HCT116 (cell line): ENCODE data around the gene RASSF3. TPM values are rescaled to one million over a fixed set of nuclear protein-coding genes. Genes with fewer than 3 reads are reported as not detected.

Source experiments
- ATAC-seq: fragments of 200-7000 bp; cut with Tn5 transposase; 2 replicates; pipeline ENCODE4 v1.9.1; 2020; ENCODE audit warnings: mild to moderate bottlenecking, moderate library complexity
- BruUV-seq: library from RNA; stranded (reverse); fragments of 400-500 nt; replicated peaks from 2 replicates; lab custom pipeline; 2021; lab: Mats Ljungman, UMichigan
- CTCF ChIA-PET: fragments of 300-600 bp; sonication (Branson Sonifier 250); formaldehyde crosslinking; loops from one replicate; lab custom pipeline; 2021; ENCODE audit warnings: antibody characterized with exemption; lab: Charles Lee
- POLR2A ChIA-PET: fragments of 300-600, 350-600 bp; sonication (Branson Sonifier 250); formaldehyde crosslinking; loops from one replicate; lab custom pipeline; 2021; ENCODE audit warnings: antibody characterized with exemption; lab: Charles Lee
- RAD21 ChIA-PET, 2 experiments: fragments of 300-600 bp; sonication (Branson Sonifier 250); formaldehyde crosslinking; loops; one replicate each; lab custom pipeline; 2023; ENCODE audit warnings: low total read pairs in 2 of 2; ENCODE audit not compliant: uncharacterized antibody in 2 of 2, unreplicated experiment in 2 of 2, low non-redundant PET in 1 of 2; lab: Charles Lee
- DNase-seq: peaks from one replicate; pipeline ENCODE4 v3.0.0-alpha.2; 2010; ENCODE audit warnings: low read depth, low spot score
- H2AFZ ChIP-seq: fragments of 200-600 bp; shearing (Covaris generic), sonication (generic); 2 replicates; pipeline ENCODE4 v1.6.1; 2017; ENCODE audit warnings: low read depth, mixed run types, mixed read lengths, antibody characterized with exemption, low read length; ENCODE audit not compliant: poor library complexity, severe bottlenecking
- H3K27ac ChIP-seq: 2 replicates; pipeline ENCODE4 v1.5.1; 2012; ENCODE audit warnings: low read depth, low read length
- H3K27me3 ChIP-seq: fragments of 200-600 bp; sonication (generic); 2 replicates; pipeline ENCODE4 v1.6.1; 2016; ENCODE audit warnings: mixed run types, low read length, mixed read lengths; ENCODE audit not compliant: insufficient read depth
- H3K36me3 ChIP-seq, 2 experiments: fragments of 200-500 bp in 1 of 2; fragments of 200-600 bp in 1 of 2; sonication (Bioruptor generic) in 1 of 2; sonication (generic) in 1 of 2; 2 replicates each; pipeline versions ENCODE4 v1.5.1 to v1.6.1; 2014 to 2016; ENCODE audit warnings: low read length in 2 of 2, inconsistent platforms in 1 of 2, mixed read lengths in 1 of 2, mixed run types in 1 of 2; ENCODE audit not compliant: insufficient read depth in 2 of 2, control insufficient read depth in 1 of 2
- H3K4me1 ChIP-seq, 2 experiments: fragments of 200-600 bp in 1 of 2; sonication (generic) in 1 of 2; 2 replicates each; pipeline versions ENCODE4 v1.5.1 to v1.6.1; 2012 to 2017; ENCODE audit warnings: low read length in 2 of 2, inconsistent platforms in 1 of 2, mild to moderate bottlenecking in 1 of 2, mixed read lengths in 1 of 2, mixed run types in 1 of 2, moderate library complexity in 1 of 2; ENCODE audit not compliant: insufficient read depth in 2 of 2, control insufficient read depth in 1 of 2
- H3K4me2 ChIP-seq: fragments of 200-600 bp; sonication (generic); 2 replicates; pipeline ENCODE4 v1.6.1; 2017; ENCODE audit warnings: mixed run types, low read length, mixed read lengths
- H3K4me3 ChIP-seq, 2 experiments: fragments of 200-600 bp in 1 of 2; sonication (generic) in 1 of 2; replicated peaks in 1 of 2; 2 replicates each; pipeline ENCODE4 v1.5.1; 2011 to 2016; ENCODE audit warnings: low read length in 2 of 2, control low read depth in 1 of 2, low read depth in 1 of 2, mild to moderate bottlenecking in 1 of 2, mixed read lengths in 1 of 2, mixed run types in 1 of 2
- H3K79me2 ChIP-seq: fragments of 200-600 bp; sonication (generic); 2 replicates; pipeline ENCODE4 v1.6.1; 2017; ENCODE audit warnings: mild to moderate bottlenecking, mixed run types, low read length, moderate library complexity, mixed read lengths; ENCODE audit not compliant: insufficient read depth
- H3K9ac ChIP-seq: fragments of 200-600 bp; sonication (generic); 2 replicates; pipeline ENCODE4 v1.6.1; 2016; ENCODE audit warnings: low read length, mixed read lengths
- H3K9me2 ChIP-seq: fragments of 200-600 bp; sonication (generic), shearing (Covaris generic); 2 replicates; pipeline ENCODE4 v1.6.1; 2017; ENCODE audit warnings: mixed run types, mild to moderate bottlenecking, moderate library complexity; ENCODE audit not compliant: insufficient read depth
- H3K9me3 ChIP-seq, 2 experiments: fragments of 200-500 bp in 1 of 2; fragments of 200-600 bp in 1 of 2; sonication (Bioruptor generic) in 1 of 2; sonication (generic) in 1 of 2; 2 replicates each; pipeline ENCODE4 v1.6.1; 2014 to 2017; ENCODE audit warnings: low read length in 2 of 2, mixed read lengths in 2 of 2, inconsistent platforms in 1 of 2, low read depth in 1 of 2, mild to moderate bottlenecking in 1 of 2, mixed run types in 1 of 2, moderate library complexity in 1 of 2; ENCODE audit not compliant: control insufficient read depth in 1 of 2, insufficient read depth in 1 of 2
- H4K20me1 ChIP-seq: fragments of 200-600 bp; sonication (generic), shearing (Covaris generic); 2 replicates; pipeline ENCODE4 v1.6.1; 2017; ENCODE audit warnings: mixed run types, mild to moderate bottlenecking, moderate library complexity; ENCODE audit not compliant: insufficient read depth
- EGR1 ChIP-seq: IDR thresholded peaks from 2 replicates; pipeline ENCODE4 v1.6.1; 2012; ENCODE audit warnings: low read depth
- EZH2phosphoT487 ChIP-seq: fragments of 200-600 bp; IDR thresholded peaks from 2 replicates; pipeline ENCODE4 v1.6.1; 2018; ENCODE audit warnings: antibody characterized with exemption, borderline replicate concordance
- RAD21 ChIP-seq: IDR thresholded peaks from 2 replicates; pipeline ENCODE4 v1.6.1; 2012; ENCODE audit warnings: low read depth, mild to moderate bottlenecking
- SP1 ChIP-seq: IDR thresholded peaks from 2 replicates; pipeline ENCODE4 v1.6.1; 2012; ENCODE audit warnings: low read depth
- YY1 ChIP-seq: IDR thresholded peaks from 2 replicates; pipeline ENCODE4 v1.6.1; 2011; ENCODE audit warnings: low read length, low read depth, moderate library complexity, mild to moderate bottlenecking; ENCODE audit not compliant: insufficient replicate concordance; ENCODE audit errors: extremely low read depth
- intact Hi-C: fragments of 100-400 bp; cut with micrococcal nuclease; formaldehyde crosslinking; loops from 2 replicates; pipeline ENCODE4 v1.10.0; 2022
- total RNA-seq: library from RNA; stranded (reverse); gene quantifications from one replicate; pipeline ENCODE4 v1.2.1, GENCODE V29; 2021; ENCODE audit not compliant: unreplicated experiment
- TF ChIP-seq, protein P1 (sequence below), 3 experiments: fragments of 200-600 bp in 1 of 3; sonication (generic) in 1 of 3; IDR thresholded peaks in 2 of 3; conservative IDR thresholded peaks in 1 of 3; 2 replicates each; pipeline ENCODE4 v1.5.1; 2012 to 2017; ENCODE audit warnings: low read depth in 2 of 3, low read length in 2 of 3, antibody characterized with exemption in 1 of 3, borderline replicate concordance in 1 of 3, control low read depth in 1 of 3, mild to moderate bottlenecking in 1 of 3, mixed read lengths in 1 of 3, mixed run types in 1 of 3, moderate library complexity in 1 of 3; ENCODE audit not compliant: insufficient read depth in 1 of 3
- TF ChIP-seq, protein P2 (sequence below): IDR thresholded peaks from 2 replicates; pipeline ENCODE4 v1.6.1; 2012

The RASSF3 gene
- total RNA-seq, 1 experiment from 2014 or later, result 67.1 TPM

DNA sequence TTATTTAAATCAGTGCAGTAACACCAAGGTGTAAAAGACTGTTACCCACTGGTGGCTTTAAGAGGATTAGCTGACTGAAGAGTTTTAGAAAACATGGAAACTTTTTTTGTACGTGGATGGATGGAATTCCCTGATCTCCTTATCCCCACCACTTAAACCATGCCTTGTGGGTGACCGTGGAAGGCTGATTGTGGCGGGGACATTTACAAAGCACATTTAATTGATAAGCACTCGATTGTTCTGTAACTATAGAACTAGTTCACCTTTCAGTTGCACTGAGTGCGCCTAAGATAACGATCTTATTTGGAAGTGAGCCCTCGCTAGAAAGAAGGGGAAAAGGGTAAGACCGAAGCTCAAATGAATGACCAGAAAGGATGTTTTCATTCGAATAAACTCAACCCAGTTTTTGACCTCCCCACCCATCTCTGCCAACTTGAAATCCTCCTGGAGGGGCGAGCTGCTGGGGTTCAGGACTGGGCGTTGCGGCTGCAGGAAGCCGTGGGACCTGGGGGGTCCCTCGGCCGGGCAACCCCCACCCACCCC lies 688 bp upstream of the RASSF3 start:
- H2AFZ ChIP-seq, result peak overlapping the region; percentile 89
- intact Hi-C loops, result loop anchor here (2.0 to 10.0 kb wide), 3 partner anchors 69 to 155 kb away; partner anchors contain the start of gene TBK1
- TF ChIP-seq YY1 (no peak), SP1 (0 out of 2 replicates have a peak, but pooled peaks have one; percentile 8), EZH2phosphoT487 (no peak), EGR1 (0 out of 2 replicates have a peak, but pooled peaks have one; percentile 88), RAD21 (no peak)
- TF ChIP-seq, protein P1, sequence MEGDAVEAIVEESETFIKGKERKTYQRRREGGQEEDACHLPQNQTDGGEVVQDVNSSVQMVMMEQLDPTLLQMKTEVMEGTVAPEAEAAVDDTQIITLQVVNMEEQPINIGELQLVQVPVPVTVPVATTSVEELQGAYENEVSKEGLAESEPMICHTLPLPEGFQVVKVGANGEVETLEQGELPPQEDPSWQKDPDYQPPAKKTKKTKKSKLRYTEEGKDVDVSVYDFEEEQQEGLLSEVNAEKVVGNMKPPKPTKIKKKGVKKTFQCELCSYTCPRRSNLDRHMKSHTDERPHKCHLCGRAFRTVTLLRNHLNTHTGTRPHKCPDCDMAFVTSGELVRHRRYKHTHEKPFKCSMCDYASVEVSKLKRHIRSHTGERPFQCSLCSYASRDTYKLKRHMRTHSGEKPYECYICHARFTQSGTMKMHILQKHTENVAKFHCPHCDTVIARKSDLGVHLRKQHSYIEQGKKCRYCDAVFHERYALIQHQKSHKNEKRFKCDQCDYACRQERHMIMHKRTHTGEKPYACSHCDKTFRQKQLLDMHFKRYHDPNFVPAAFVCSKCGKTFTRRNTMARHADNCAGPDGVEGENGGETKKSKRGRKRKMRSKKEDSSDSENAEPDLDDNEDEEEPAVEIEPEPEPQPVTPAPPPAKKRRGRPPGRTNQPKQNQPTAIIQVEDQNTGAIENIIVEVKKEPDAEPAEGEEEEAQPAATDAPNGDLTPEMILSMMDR (IDR thresholded peaks at IDR 0.05 in 2 of 3, conservative IDR thresholded peaks at IDR 0.05 in 1 of 3; ENCODE audit: borderline replicate concordance in 1 of 3, insufficient read depth in 1 of 3, low read depth in 2 of 3, low read length in 2 of 3), result no peak
- TF ChIP-seq, protein P2, sequence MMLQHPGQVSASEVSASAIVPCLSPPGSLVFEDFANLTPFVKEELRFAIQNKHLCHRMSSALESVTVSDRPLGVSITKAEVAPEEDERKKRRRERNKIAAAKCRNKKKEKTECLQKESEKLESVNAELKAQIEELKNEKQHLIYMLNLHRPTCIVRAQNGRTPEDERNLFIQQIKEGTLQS, result no peak
- peaks cover 13 to 40% of the 10 kb centered on the region in 2 experiments for H3K4me1 ChIP-seq
- ChIA-PET POLR2A (interaction anchor here (0.8 to 2.0 kb wide), 5 partner anchors 18 to 154 kb away, joined by 3 to 5 read pairs (median 3); no protein-coding TSS in a partner anchor), RAD21 (interaction anchor here in 1 of 2 experiments (1.8 kb wide), 1 partner anchor 88 kb away, joined by 4 read pairs; no protein-coding TSS in a partner anchor), CTCF (interaction anchor here (0.6 to 3.3 kb wide), 4 partner anchors 32 to 88 kb away, joined by 3 to 22 read pairs (median 8); no protein-coding TSS in a partner anchor)
- H3K36me3 ChIP-seq, result no peaks in the 10 kb centered on the region
- H3K4me3 ChIP-seq, result peak overlapping the region; percentile 89 to 96
- peak; percentile 1; the same call in 1 of the 2 replicates for ATAC-seq
- H4K20me1 ChIP-seq, result no peaks in the 10 kb centered on the region
- no peaks in the 10 kb centered on the region for H3K9me3 ChIP-seq
- no peaks in the 10 kb centered on the region for H3K9me2 ChIP-seq
- H3K79me2 ChIP-seq, result peaks cover 42% of the 10 kb centered on the region
- DNase-seq, result no peak
- no peaks in the 10 kb centered on the region for H3K27me3 ChIP-seq
- H3K4me2 ChIP-seq, result peak overlapping the region; percentile 91
- H3K27ac ChIP-seq, result peak overlapping the region; percentile 81
- TSS peak; percentile 91 for BruUV-seq
- peak overlapping the region; percentile 89 for H3K9ac ChIP-seq
